AG04450 (cell line): ENCODE results near the gene DESI2. TPM values are rescaled to one million over a fixed set of nuclear protein-coding genes. Genes with fewer than 3 reads are reported as not detected.

Experiments used
- CTCF ChIA-PET: fragments of 300-600, 350-600 bp; formaldehyde crosslinking; extraction: SDS; loops from one replicate; lab custom pipeline; 2022; ENCODE audit warnings: antibody characterized with exemption, inconsistent platforms; lab: Charles Lee
- POLR2A ChIA-PET: fragments of 350-600 bp; formaldehyde crosslinking; extraction: SDS; loops from one replicate; lab custom pipeline; 2021; ENCODE audit warnings: antibody characterized with exemption, inconsistent platforms; lab: Yijun Ruan, JAX
- DNase-seq: peaks from one replicate; pipeline ENCODE4 v3.0.0-alpha.2; 2011; ENCODE audit warnings: low read depth, low spot score
- H3K27ac ChIP-seq: one replicate; pipeline ENCODE4 v1.5.1; 2012; ENCODE audit warnings: low read depth, low read length, control low read depth
- H3K27me3 ChIP-seq: one replicate; pipeline ENCODE4 v1.6.0; 2012; ENCODE audit warnings: low read length; ENCODE audit not compliant: control insufficient read depth, insufficient read depth
- H3K4me3 ChIP-seq: 2 replicates; pipeline ENCODE4 v1.5.1; 2011; ENCODE audit warnings: mild to moderate bottlenecking, low read depth, low read length, control low read depth
- H3K9me3 ChIP-seq: 2 replicates; pipeline ENCODE4 v1.5.1; 2012; ENCODE audit warnings: low read length; ENCODE audit not compliant: control insufficient read depth, insufficient read depth
- polyA plus RNA-seq: library from polyadenylated mRNA; depleted of rRNA; stranded (reverse); fragments of >200 nt; gene quantifications from 2 replicates; pipeline ENCODE4 v1.2.3, GENCODE V29; 2011; rRNA removed
- small RNA-seq: library from RNA; depleted of rRNA; stranded (forward); fragments of <200 nt; gene quantifications from one replicate; pipeline ENCODE3, GENCODE V24; 2012; ENCODE audit warnings: low read depth; ENCODE audit not compliant: insufficient read length
- TF ChIP-seq, protein P1 (sequence below): IDR thresholded peaks from 2 replicates; pipeline ENCODE4 v1.5.1; 2011; ENCODE audit warnings: low read depth, low read length, control low read depth, inconsistent platforms

The DESI2 gene
- polyA plus RNA-seq, 1 experiment: 60.2 TPM

DNA sequence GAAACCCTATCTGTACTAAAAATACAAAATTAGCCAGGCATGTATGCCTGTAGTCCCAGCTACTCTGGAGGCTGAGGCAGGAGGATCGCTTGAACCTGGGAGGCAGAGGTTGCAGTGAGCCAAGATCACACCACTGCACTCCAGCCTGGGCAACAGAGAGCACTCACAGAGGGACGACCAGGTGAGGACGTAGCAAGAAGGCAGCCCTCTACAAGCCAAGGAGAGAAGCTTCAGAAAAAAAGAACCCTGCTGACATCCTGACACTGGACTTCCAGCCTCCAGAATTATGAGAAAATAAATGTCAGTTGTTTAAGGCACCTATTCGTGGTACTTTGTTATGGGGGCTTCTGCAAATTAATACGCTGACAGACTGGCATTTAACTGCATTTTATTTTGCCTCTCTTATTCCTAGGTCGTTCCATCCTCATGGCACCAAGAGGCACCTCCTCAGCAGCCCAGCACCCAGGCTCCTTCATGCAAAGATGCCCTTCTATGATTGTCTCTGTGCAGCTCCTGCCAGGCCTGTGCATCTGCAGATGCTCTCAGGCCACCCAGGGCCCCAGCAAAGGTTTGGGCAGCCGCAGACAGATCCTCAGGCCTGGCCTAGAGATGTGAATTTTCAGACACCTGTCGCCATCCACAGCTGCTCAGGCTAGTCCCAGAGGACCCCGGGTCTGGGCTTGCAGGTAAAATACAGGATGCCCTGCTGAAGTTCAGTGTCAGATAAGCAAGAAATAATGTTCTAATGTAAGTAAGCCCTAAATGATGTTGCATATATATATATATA, 96.5 kb downstream of the DESI2 start:
- Histone ChIP-seq H3K27me3 (no peaks in the 10 kb centered on the region), H3K9me3 (peaks cover 4% of the 10 kb centered on the region; the same call in 1 of the 2 replicates), H3K4me3 (no peak overlapping the region), H3K27ac (no peak overlapping the region)
- TF ChIP-seq, protein P1, sequence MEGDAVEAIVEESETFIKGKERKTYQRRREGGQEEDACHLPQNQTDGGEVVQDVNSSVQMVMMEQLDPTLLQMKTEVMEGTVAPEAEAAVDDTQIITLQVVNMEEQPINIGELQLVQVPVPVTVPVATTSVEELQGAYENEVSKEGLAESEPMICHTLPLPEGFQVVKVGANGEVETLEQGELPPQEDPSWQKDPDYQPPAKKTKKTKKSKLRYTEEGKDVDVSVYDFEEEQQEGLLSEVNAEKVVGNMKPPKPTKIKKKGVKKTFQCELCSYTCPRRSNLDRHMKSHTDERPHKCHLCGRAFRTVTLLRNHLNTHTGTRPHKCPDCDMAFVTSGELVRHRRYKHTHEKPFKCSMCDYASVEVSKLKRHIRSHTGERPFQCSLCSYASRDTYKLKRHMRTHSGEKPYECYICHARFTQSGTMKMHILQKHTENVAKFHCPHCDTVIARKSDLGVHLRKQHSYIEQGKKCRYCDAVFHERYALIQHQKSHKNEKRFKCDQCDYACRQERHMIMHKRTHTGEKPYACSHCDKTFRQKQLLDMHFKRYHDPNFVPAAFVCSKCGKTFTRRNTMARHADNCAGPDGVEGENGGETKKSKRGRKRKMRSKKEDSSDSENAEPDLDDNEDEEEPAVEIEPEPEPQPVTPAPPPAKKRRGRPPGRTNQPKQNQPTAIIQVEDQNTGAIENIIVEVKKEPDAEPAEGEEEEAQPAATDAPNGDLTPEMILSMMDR: no peak
- ChIA-PET POLR2A (no interaction called here), CTCF (no interaction called here)
- no peak for DNase-seq

DNA sequence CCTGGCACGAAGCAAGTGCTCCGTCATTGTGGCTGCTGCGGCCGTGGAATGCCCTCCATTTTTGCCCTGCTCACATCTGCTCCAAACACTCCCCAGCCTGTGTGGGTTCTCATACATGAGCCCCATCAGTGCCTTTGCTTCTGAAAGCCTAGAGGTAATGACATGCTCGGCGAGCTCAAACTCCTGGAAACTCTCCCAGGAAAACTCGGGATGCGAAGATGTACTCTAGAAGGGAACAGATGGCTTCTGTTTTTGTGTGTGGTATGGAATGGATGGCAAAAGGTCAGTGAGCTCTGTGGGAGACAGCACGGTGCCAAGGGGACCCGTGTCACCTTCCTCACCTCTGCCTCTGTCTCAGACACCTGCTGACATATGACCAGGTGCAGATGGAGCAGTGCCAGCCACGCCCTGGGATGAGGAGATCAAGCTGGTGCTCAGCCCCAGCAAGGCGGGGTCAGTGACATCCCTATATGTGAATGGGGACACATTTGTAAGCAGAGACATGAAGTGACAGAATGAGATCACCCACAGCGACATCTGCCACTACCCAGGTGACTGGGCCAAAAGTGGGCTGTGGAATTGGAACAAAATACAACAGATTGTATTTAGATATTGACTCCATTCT, 98.5 kb downstream of the DESI2 start:
- CTCF ChIA-PET: no interaction called here

DNA sequence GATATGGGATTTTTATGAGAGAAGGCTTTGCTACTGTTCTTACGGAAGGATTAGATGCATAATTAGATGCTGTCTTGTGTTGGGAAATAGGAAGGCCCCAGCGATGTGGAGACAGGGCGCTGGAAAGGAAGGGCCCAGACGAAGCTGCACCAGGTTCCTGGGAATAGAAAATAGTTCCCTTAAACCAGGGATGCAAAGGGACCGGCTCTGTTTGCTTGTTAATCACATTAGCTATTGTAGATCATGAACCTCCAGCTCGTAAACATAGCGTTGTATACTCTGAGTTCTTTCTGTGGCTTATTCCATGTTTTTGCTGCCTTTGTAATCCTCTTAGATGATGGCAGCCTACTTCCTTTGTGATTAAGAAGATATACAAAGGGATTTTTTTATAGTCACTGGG, 102.7 kb downstream of the DESI2 start:
- ChIA-PET CTCF (no interaction called here), POLR2A (no interaction called here)
- no peak overlapping the region for H3K27ac ChIP-seq
- DNase-seq: no peak
- H3K27me3 ChIP-seq: no peaks in the 10 kb centered on the region
- H3K4me3 ChIP-seq: no peak overlapping the region
- TF ChIP-seq, protein P1: no peak
- H3K9me3 ChIP-seq: no peaks in the 10 kb centered on the region

More for the DNA sequence above, 98.5 kb downstream of the DESI2 start:
- Histone ChIP-seq H3K27ac (no peak overlapping the region), H3K4me3 (no peak overlapping the region), H3K27me3 (no peaks in the 10 kb centered on the region), H3K9me3 (peaks cover 4% of the 10 kb centered on the region; the same call in 1 of the 2 replicates)
- POLR2A ChIA-PET: no interaction called here
- no peak for DNase-seq
- TF ChIP-seq, protein P1: no peak

DNA sequence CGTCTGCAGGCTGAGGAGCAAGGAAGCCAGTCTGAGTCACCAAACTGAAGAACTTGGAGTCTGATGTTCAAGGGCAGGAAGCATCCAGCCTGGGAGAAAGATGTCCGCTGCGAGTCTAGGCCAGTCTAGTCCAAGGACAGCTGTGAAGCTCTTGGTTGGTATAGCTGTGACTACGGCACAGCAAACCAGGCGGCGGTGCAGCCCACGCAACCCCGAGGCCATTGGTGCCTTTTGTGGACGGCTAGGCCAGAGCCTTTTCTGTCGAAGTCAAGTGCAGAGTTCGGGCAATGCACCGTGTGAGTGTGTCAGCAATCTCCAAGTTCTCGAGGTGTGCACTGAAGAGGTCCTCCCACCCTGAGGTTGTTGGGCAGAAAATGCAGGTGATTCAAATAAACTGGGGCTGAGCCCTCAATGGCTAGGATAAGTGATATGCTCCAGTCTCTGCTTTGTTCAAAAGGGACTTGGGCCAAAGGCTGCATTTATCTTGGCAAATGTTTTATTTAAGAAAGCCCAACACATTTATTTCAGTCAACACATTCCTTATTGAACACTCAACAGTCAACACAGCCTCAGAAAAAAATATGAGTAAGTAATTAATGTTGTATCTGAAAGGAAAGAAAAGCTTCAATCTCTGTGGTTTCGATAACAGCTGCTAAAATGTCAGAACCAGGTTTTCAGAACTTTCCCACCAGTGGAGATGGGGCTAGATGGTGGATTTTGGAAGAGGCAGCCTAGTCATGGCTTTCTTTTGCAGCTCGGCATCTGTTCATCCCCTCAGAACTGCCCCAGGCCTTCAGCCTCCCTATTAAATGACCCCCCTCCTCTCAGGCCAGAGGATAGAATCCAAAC, 104.4 kb downstream of the DESI2 start:
- no peaks in the 10 kb centered on the region for H3K9me3 ChIP-seq
- no peaks in the 10 kb centered on the region for H3K27me3 ChIP-seq
- TF ChIP-seq, protein P1: no peak
- POLR2A ChIA-PET: interaction anchor here (1.0 kb wide), 1 partner anchor 21 kb away, joined by 3 read pairs; no protein-coding TSS in a partner anchor
- CTCF ChIA-PET: interaction anchor here (1.2 to 1.3 kb wide), 2 partner anchors 39 to 285 kb away, joined by 3 read pairs; no protein-coding TSS in a partner anchor
- no peak overlapping the region for H3K4me3 ChIP-seq
- H3K27ac ChIP-seq: no peak overlapping the region
- no peak for DNase-seq

Small RNA genes within 50 kb of the gene (small RNA-seq; reads per million reads assigned to genes)
- not detected for gene AL451007.1

Other genes starting within 250 kb of the DESI2 start
- 33.7 and 50.5 TPM in 2 replicates for gene ADSS2, start 201.2 kb upstream of the DESI2 start, polyA plus RNA-seq
- gene CATSPERE, start 191.9 kb upstream of the DESI2 start, polyA plus RNA-seq: 0.36 and 0.58 TPM in 2 replicates
- gene COX20, start 182.5 kb downstream of the DESI2 start, polyA plus RNA-seq: 25.4 and 45.8 TPM in 2 replicates
- gene HNRNPU, start 211.4 kb downstream of the DESI2 start, polyA plus RNA-seq: 205 and 262 TPM in 2 replicates